BLaER1 treated with 17β-estradiol and CSF1 and Interleukin-3, amounts not matched to agents 10 nM and 100 nM (cell line): Measurements from ENCODE around the gene GPC2.

Experiments used
- H3K27ac ChIP-seq, 11 experiments: shearing (Covaris generic); formaldehyde crosslinking; 2 replicates each; pipeline ENCODE4 v1.8.1; 2022
- H3K27me3 ChIP-seq, 11 experiments: shearing (Covaris generic); formaldehyde crosslinking; 2 replicates each; pipeline ENCODE4 v1.8.1; 2022
- H3K36me3 ChIP-seq, 11 experiments: shearing (Covaris generic); formaldehyde crosslinking; 2 replicates each; pipeline ENCODE4 v1.8.1; 2022
- H3K4me1 ChIP-seq, 10 experiments: shearing (Covaris generic); formaldehyde crosslinking; 2 replicates each; pipeline ENCODE4 v1.8.1; 2022
- H3K4me2 ChIP-seq, 11 experiments: shearing (Covaris generic); formaldehyde crosslinking; 2 replicates each; pipeline ENCODE4 v1.8.1; 2022
- H3K4me3 ChIP-seq, 10 experiments: shearing (Covaris generic); formaldehyde crosslinking; 2 replicates each; pipeline ENCODE4 v1.8.1; 2022
- H3K9ac ChIP-seq, 11 experiments: shearing (Covaris generic); formaldehyde crosslinking; 2 replicates each; pipeline ENCODE4 v1.8.1; 2022
- H3K9me3 ChIP-seq, 11 experiments: shearing (Covaris generic); formaldehyde crosslinking; replicated peaks in 1 of 11; 2 replicates each; pipeline ENCODE4 v1.8.1; 2022
- H4K20me1 ChIP-seq, 11 experiments: shearing (Covaris generic); formaldehyde crosslinking; 2 replicates each; pipeline ENCODE4 v1.8.1; 2022
- Cebpa-rat ChIP-seq, 11 experiments: shearing (Covaris generic); IDR thresholded peaks; 2 replicates each; pipeline ENCODE4 v1.8.1; 2022

The GPC2 gene

GRCh38 chr7:100128637-100128963 is 48.6 kb downstream of the GPC2 start:
- H3K27ac ChIP-seq: no peak overlapping the region
- peak overlapping the region in 3 of 11 experiments; percentile 86 to 89 (median 87); a peak in 2 of 22 replicates for H3K9ac ChIP-seq
- H3K27me3 ChIP-seq: peaks cover 4 to 26% (median 20%) of the 10 kb centered on the region in 11 experiments; a peak in 12 of 22 replicates
- TF ChIP-seq Cebpa-rat (IDR thresholded peaks at IDR 0.05): no peak
- peak overlapping the region in 1 of 10 experiments; percentile 91; a peak in 2 of 20 replicates for H3K4me3 ChIP-seq
- peaks cover 35 to 70% (median 54%) of the 10 kb centered on the region in 10 experiments for H3K4me1 ChIP-seq
- H3K4me2 ChIP-seq: peak overlapping the region; percentile 89 to 100 (median 99)
- no peaks in the 10 kb centered on the region for H3K9me3 ChIP-seq
- peaks cover 0 to 6% (median 0%) of the 10 kb centered on the region in 11 experiments; a peak in 4 of 22 replicates for H3K36me3 ChIP-seq
- no peaks in the 10 kb centered on the region for H4K20me1 ChIP-seq

GRCh38 chr7:100127866-100128636 is 49.1 kb downstream of the GPC2 start:
- TF ChIP-seq Cebpa-rat (IDR thresholded peaks at IDR 0.05): no peak
- Histone ChIP-seq H3K4me1 (peaks cover 35 to 69% (median 54%) of the 10 kb centered on the region in 10 experiments), H3K9ac (peak overlapping the region; percentile 83 to 91 (median 86)), H3K9me3 (no peaks in the 10 kb centered on the region), H3K36me3 (peaks cover 0 to 10% (median 3%) of the 10 kb centered on the region in 11 experiments; a peak in 7 of 22 replicates), H4K20me1 (no peaks in the 10 kb centered on the region), H3K27me3 (peaks cover 4 to 26% (median 20%) of the 10 kb centered on the region in 11 experiments; a peak in 12 of 22 replicates), H3K27ac (peak overlapping the region; percentile 77 to 94 (median 87)), H3K4me3 (peak overlapping the region; percentile 66 to 91 (median 80)), H3K4me2 (peak overlapping the region; percentile 89 to 100 (median 99))

GRCh38 chr7:100126931-100127865 is 50.0 kb downstream of the GPC2 start, which contains the start of gene MBLAC1:
MBLAC1 (plus strand) TSS chr7:100126967; CDS start chr7:100127396, 429 bp downstream.
- peaks cover 4 to 26% (median 20%) of the 10 kb centered on the region in 11 experiments; a peak in 12 of 22 replicates for H3K27me3 ChIP-seq
- H4K20me1 ChIP-seq: no peaks in the 10 kb centered on the region
- peak within 1 kb of the TSS; percentile 89 to 100 (median 99) for H3K4me2 ChIP-seq
- peak within 1 kb of the TSS; percentile 83 to 91 (median 86) for H3K9ac ChIP-seq
- peak within 1 kb of the TSS; percentile 66 to 91 (median 80) for H3K4me3 ChIP-seq
- H3K36me3 ChIP-seq: peaks cover 0 to 18% (median 6%) of the 10 kb centered on the region in 11 experiments; a peak in 10 of 22 replicates
- peaks cover 43 to 61% (median 50%) of the 10 kb centered on the region in 10 experiments for H3K4me1 ChIP-seq
- TF ChIP-seq Cebpa-rat (IDR thresholded peaks at IDR 0.05): no peak
- peak within 1 kb of the TSS; percentile 77 to 94 (median 87) for H3K27ac ChIP-seq
- no peaks in the 10 kb centered on the region for H3K9me3 ChIP-seq

- Histone ChIP-seq H3K27me3 (peaks cover 4 to 26% (median 20%) of the 10 kb centered on the region in 11 experiments; a peak in 12 of 22 replicates), H4K20me1 (no peaks in the 10 kb centered on the region), H3K4me3 (peak overlapping the region; percentile 66 to 91 (median 80)), H3K9me3 (no peaks in the 10 kb centered on the region), H3K27ac (peak overlapping the region; percentile 77 to 94 (median 87)), H3K9ac (peak overlapping the region; percentile 83 to 91 (median 86)), H3K4me1 (peaks cover 40 to 57% (median 50%) of the 10 kb centered on the region in 10 experiments), H3K4me2 (peak overlapping the region; percentile 89 to 100 (median 99)), H3K36me3 (peaks cover 0 to 18% (median 6%) of the 10 kb centered on the region in 11 experiments; a peak in 10 of 22 replicates)
- TF ChIP-seq Cebpa-rat (IDR thresholded peaks at IDR 0.05): no peak
These were observed 50.8 kb downstream of the GPC2 start for GRCh38 chr7:100126239-100126930.

- H4K20me1 ChIP-seq: no peaks in the 10 kb centered on the region
- peak overlapping the region in 1 of 11 experiments; percentile 2; a peak in 1 of 22 replicates for H3K9ac ChIP-seq
- peak overlapping the region in 3 of 11 experiments; percentile 6 to 26 (median 26); a peak in 5 of 22 replicates for H3K27ac ChIP-seq
- peaks cover 0 to 18% (median 6%) of the 10 kb centered on the region in 11 experiments; a peak in 10 of 22 replicates for H3K36me3 ChIP-seq
- H3K4me2 ChIP-seq: peak overlapping the region; percentile 33 to 100 (median 99)
- H3K27me3 ChIP-seq: peaks cover 4 to 24% (median 20%) of the 10 kb centered on the region in 11 experiments; a peak in 12 of 22 replicates
- TF ChIP-seq Cebpa-rat (IDR thresholded peaks at IDR 0.05): no peak
- H3K4me1 ChIP-seq: peaks cover 46 to 64% (median 57%) of the 10 kb centered on the region in 10 experiments
- no peaks in the 10 kb centered on the region for H3K9me3 ChIP-seq
- 0 out of 20 replicates have a peak overlapping the region, but pooled peaks of 1 of the 10 experiments have one; percentile 17 for H3K4me3 ChIP-seq
These were observed 52.6 kb downstream of the GPC2 start for GRCh38 chr7:100124301-100125230.

GRCh38 chr7:100122568-100122967 is 54.6 kb downstream of the GPC2 start:
- H3K4me1 ChIP-seq: peaks cover 42 to 63% (median 52%) of the 10 kb centered on the region in 10 experiments
- no peak for TF ChIP-seq Cebpa-rat (IDR thresholded peaks at IDR 0.05)
- H3K4me2 ChIP-seq: no peak overlapping the region
- no peaks in the 10 kb centered on the region for H3K9me3 ChIP-seq
- peaks cover 0 to 4% (median 3%) of the 10 kb centered on the region in 11 experiments; a peak in 11 of 22 replicates for H3K27me3 ChIP-seq
- no peak overlapping the region for H3K4me3 ChIP-seq
- H3K36me3 ChIP-seq: peaks cover 0 to 18% (median 6%) of the 10 kb centered on the region in 11 experiments; a peak in 10 of 22 replicates
- H3K27ac ChIP-seq: no peak overlapping the region
- H4K20me1 ChIP-seq: no peaks in the 10 kb centered on the region
- H3K9ac ChIP-seq: no peak overlapping the region

GRCh38 chr7:100122067-100122466 is 55.1 kb downstream of the GPC2 start:
- Histone ChIP-seq H3K9me3 (no peaks in the 10 kb centered on the region), H3K4me2 (no peak overlapping the region), H3K4me1 (peaks cover 42 to 63% (median 50%) of the 10 kb centered on the region in 10 experiments), H3K36me3 (peaks cover 0 to 18% (median 6%) of the 10 kb centered on the region in 11 experiments; a peak in 10 of 22 replicates), H3K27me3 (no peaks in the 10 kb centered on the region), H4K20me1 (no peaks in the 10 kb centered on the region), H3K9ac (no peak overlapping the region), H3K27ac (no peak overlapping the region), H3K4me3 (no peak overlapping the region)
- no peak for TF ChIP-seq Cebpa-rat (IDR thresholded peaks at IDR 0.05)
